Measurements from ENCODE around the gene SFT2D1.
"Not testable (repeated sequence)": the region's sequence is repeated elsewhere in the genome, so short reads cannot be mapped to it uniquely, and the experiment has no call there.

SFT2D1 gene

GRCh38 chr6:166342349-166343149 is at the start of gene SFT2D1:
Gene SFT2D1, minus strand, starts transcription at chr6:166342545. Its CDS starts 64 bp downstream, at chr6:166342481.
- DNase-seq: peak; percentile 84 to 87

- DNase-seq: no peak
Measured at GRCh38 chr6:166389119-166389518, 46.8 kb upstream of the SFT2D1 start.

GRCh38 chr6:166388290-166389004 is 46.1 kb upstream of the SFT2D1 start:
- no peak for DNase-seq

GRCh38 chr6:166387642-166388289 is 45.4 kb upstream of the SFT2D1 start:
- DNase-seq: no peak

GRCh38 chr6:166387098-166387497 is 44.8 kb upstream of the SFT2D1 start:
- DNase-seq: not testable (repeated sequence)

GRCh38 chr6:166386111-166386510 is 43.8 kb upstream of the SFT2D1 start:
- no peak for DNase-seq

- DNase-seq: peak; percentile 15 to 44
Measured at GRCh38 chr6:166383802-166384363, 41.5 kb upstream of the SFT2D1 start.

GRCh38 chr6:166382933-166383801 is 40.8 kb upstream of the SFT2D1 start, which contains the start of gene MPC1:
Gene MPC1, minus strand, starts transcription at chr6:166382940. Its CDS starts 64 bp downstream, at chr6:166382876.
- DNase-seq: peak; percentile 92 to 95

- no peak for DNase-seq
Measured at GRCh38 chr6:166382500-166382932, 40.2 kb upstream of the SFT2D1 start.

GRCh38 chr6:166381733-166382499 is 39.6 kb upstream of the SFT2D1 start:
- DNase-seq: peak; percentile 64 to 75

- DNase-seq: no peak
Measured at GRCh38 chr6:166381381-166381732, 39.0 kb upstream of the SFT2D1 start.

- no peak for DNase-seq
Measured at GRCh38 chr6:166379800-166380199, 37.5 kb upstream of the SFT2D1 start.

GRCh38 chr6:166379103-166379586 is 36.8 kb upstream of the SFT2D1 start:
- DNase-seq: no peak

- DNase-seq: no peak
Measured at GRCh38 chr6:166377721-166378120, 35.4 kb upstream of the SFT2D1 start.

GRCh38 chr6:166375013-166375412 is 32.7 kb upstream of the SFT2D1 start:
- DNase-seq: no peak

GRCh38 chr6:166370489-166370888 is 28.1 kb upstream of the SFT2D1 start:
- no peak for DNase-seq

- no peak for DNase-seq
Measured at GRCh38 chr6:166369782-166370181, 27.4 kb upstream of the SFT2D1 start.

GRCh38 chr6:166366921-166367320 is 24.6 kb upstream of the SFT2D1 start:
- DNase-seq: no peak

- DNase-seq: no peak
Measured at GRCh38 chr6:166365806-166366205, 23.5 kb upstream of the SFT2D1 start.

- DNase-seq: no peak
Measured at GRCh38 chr6:166365221-166365620, 22.9 kb upstream of the SFT2D1 start.

- no peak for DNase-seq
Measured at GRCh38 chr6:166364456-166364855, 22.1 kb upstream of the SFT2D1 start.

Data from CD4-positive, alpha-beta T cell treated with Interferon alpha-2 for 1 hour (primary cell).